ENCODE data around the gene ALKBH3. TPM values are rescaled to one million over a fixed set of nuclear protein-coding genes. Genes with fewer than 3 reads are reported as not detected.

The ALKBH3 gene
- total RNA-seq, 1 experiment from 2014 or later: 36.7 TPM

- no peaks in the 10 kb centered on the region for H3K4me1 ChIP-seq (ENCODE audit: control insufficient read depth in 1 of 2, insufficient read depth in 2 of 2, low read length in 2 of 2)
- H3K36me3 ChIP-seq (ENCODE audit: control insufficient read depth in 1 of 2, insufficient read depth in 2 of 2, low read length in 2 of 2): peaks cover 10 to 17% of the 10 kb centered on the region in 2 experiments; a peak in 3 of 4 replicates
- ATAC-seq: no peak
- POLR2A ChIA-PET: no interaction called here
- no peaks in the 10 kb centered on the region for H3K79me2 ChIP-seq (ENCODE audit: insufficient read depth, low read length)
- no peak for TF ChIP-seq EZH2 (IDR thresholded peaks at IDR 0.05)
- no peak for TF ChIP-seq ATF3 (IDR thresholded peaks at IDR 0.05)
- H3K4me3 ChIP-seq (replicated peaks in 1 of 2; ENCODE audit: low read depth in 1 of 2, low read length in 2 of 2): no peak overlapping the region
- CTCF ChIA-PET: no interaction called here
- H3K27me3 ChIP-seq (ENCODE audit: insufficient read depth, low read length): no peaks in the 10 kb centered on the region
- intact Hi-C loops (cut with micrococcal nuclease): no loop called here
- BruUV-seq (replicated peaks): no TSS peak
- H3K9me2 ChIP-seq (ENCODE audit: insufficient read depth): no peaks in the 10 kb centered on the region
- no peak overlapping the region for H3K9ac ChIP-seq (ENCODE audit: low read length)
- no peaks in the 10 kb centered on the region for H4K20me1 ChIP-seq (ENCODE audit: insufficient read depth)
- H3K27ac ChIP-seq (ENCODE audit: low read depth, low read length): no peak overlapping the region
- H2AFZ ChIP-seq (ENCODE audit: low read depth, low read length, poor library complexity, severe bottlenecking): no peak overlapping the region
- RAD21 ChIA-PET (ENCODE audit: low non-redundant PET in 1 of 2, low total read pairs in 2 of 2, uncharacterized antibody in 2 of 2, unreplicated experiment in 2 of 2): no interaction called here
- DNase-seq (ENCODE audit: low read depth, low spot score): no peak
- no peak overlapping the region for H3K4me2 ChIP-seq (ENCODE audit: low read length)
- H3K9me3 ChIP-seq (ENCODE audit: control insufficient read depth in 1 of 2, insufficient read depth in 1 of 2, low read depth in 1 of 2, low read length in 2 of 2): no peaks in the 10 kb centered on the region
Measured at GRCh38 chr11:43901551-43901950, 20.9 kb downstream of the ALKBH3 start.

- intact Hi-C loops (cut with micrococcal nuclease): no loop called here
- Histone ChIP-seq H3K9ac (ENCODE audit: low read length) (no peak overlapping the region), H3K4me1 (ENCODE audit: control insufficient read depth in 1 of 2, insufficient read depth in 2 of 2, low read length in 2 of 2) (no peaks in the 10 kb centered on the region), H3K4me3 (replicated peaks in 1 of 2; ENCODE audit: low read depth in 1 of 2, low read length in 2 of 2) (no peak overlapping the region), H3K79me2 (ENCODE audit: insufficient read depth, low read length) (no peaks in the 10 kb centered on the region), H3K4me2 (ENCODE audit: low read length) (no peak overlapping the region), H3K27ac (ENCODE audit: low read depth, low read length) (no peak overlapping the region), H3K27me3 (ENCODE audit: insufficient read depth, low read length) (no peaks in the 10 kb centered on the region), H4K20me1 (ENCODE audit: insufficient read depth) (no peaks in the 10 kb centered on the region), H3K9me2 (ENCODE audit: insufficient read depth) (no peaks in the 10 kb centered on the region), H2AFZ (ENCODE audit: low read depth, low read length, poor library complexity, severe bottlenecking) (no peak overlapping the region), H3K36me3 (ENCODE audit: control insufficient read depth in 1 of 2, insufficient read depth in 2 of 2, low read length in 2 of 2) (peaks cover 4 to 9% of the 10 kb centered on the region in 2 experiments; a peak in 3 of 4 replicates), H3K9me3 (ENCODE audit: control insufficient read depth in 1 of 2, insufficient read depth in 1 of 2, low read depth in 1 of 2, low read length in 2 of 2) (no peaks in the 10 kb centered on the region)
- ATAC-seq: no peak
- no peak for TF ChIP-seq FOSL1 (IDR thresholded peaks at IDR 0.05; ENCODE audit: low read depth)
- no TSS peak for BruUV-seq (replicated peaks)
- RAD21 ChIA-PET (ENCODE audit: low non-redundant PET in 1 of 2, low total read pairs in 2 of 2, uncharacterized antibody in 2 of 2, unreplicated experiment in 2 of 2): no interaction called here
- no peak for DNase-seq (ENCODE audit: low read depth, low spot score)
- CTCF ChIA-PET: interaction anchor here (1.0 kb wide), 1 partner anchor 13 kb away, joined by 4 read pairs; no protein-coding TSS in a partner anchor
- POLR2A ChIA-PET: no interaction called here
Measured at GRCh38 chr11:43903078-43903477, 22.4 kb downstream of the ALKBH3 start.
